Thyroid gland (tissue), 4 donors: ENCODE data around the gene TMEM11.

Experiments used
- POLR2A ChIP-seq, 2 donors: fragments of 450-650 bp; IDR thresholded peaks; one replicate each; pipeline ENCODE4 v1.6.1; 2017; ENCODE audit warnings: antibody characterized with exemption in 2 of 2, mild to moderate bottlenecking in 2 of 2, moderate library complexity in 1 of 2
- TF ChIP-seq, protein P1 (sequence below), 6 experiments: fragments of 200-600 bp in 3 of 6; fragments of 450-650 bp in 3 of 6; sonication (generic) in 3 of 6; IDR thresholded peaks; one replicate each; pipeline ENCODE4 v1.5.1; 2016 to 2019; ENCODE audit warnings: antibody characterized with exemption in 6 of 6, mild to moderate bottlenecking in 2 of 6, inconsistent platforms in 1 of 6, moderate library complexity in 1 of 6

DNA sequence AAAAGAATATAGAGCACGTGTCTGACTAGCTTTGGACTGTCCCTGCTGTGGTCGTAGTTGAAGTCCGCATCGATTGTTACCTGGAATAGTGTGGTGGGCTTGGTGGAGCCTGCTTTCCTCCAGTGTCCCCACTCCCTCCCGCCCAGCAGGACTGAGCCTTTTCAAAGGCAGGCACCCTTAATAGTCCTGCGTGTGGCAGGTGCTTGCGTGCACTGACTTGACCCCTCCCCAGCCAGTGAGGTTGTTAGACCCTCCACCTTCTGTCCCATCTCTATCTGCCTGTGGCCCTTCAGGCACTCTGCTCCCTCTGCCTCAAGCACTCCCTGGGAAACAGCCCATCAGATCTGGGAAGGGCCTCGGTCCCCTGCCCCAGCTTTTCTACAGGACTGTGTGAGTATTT lies 36.6 kb downstream of the TMEM11 start:
- TF ChIP-seq, protein P1, sequence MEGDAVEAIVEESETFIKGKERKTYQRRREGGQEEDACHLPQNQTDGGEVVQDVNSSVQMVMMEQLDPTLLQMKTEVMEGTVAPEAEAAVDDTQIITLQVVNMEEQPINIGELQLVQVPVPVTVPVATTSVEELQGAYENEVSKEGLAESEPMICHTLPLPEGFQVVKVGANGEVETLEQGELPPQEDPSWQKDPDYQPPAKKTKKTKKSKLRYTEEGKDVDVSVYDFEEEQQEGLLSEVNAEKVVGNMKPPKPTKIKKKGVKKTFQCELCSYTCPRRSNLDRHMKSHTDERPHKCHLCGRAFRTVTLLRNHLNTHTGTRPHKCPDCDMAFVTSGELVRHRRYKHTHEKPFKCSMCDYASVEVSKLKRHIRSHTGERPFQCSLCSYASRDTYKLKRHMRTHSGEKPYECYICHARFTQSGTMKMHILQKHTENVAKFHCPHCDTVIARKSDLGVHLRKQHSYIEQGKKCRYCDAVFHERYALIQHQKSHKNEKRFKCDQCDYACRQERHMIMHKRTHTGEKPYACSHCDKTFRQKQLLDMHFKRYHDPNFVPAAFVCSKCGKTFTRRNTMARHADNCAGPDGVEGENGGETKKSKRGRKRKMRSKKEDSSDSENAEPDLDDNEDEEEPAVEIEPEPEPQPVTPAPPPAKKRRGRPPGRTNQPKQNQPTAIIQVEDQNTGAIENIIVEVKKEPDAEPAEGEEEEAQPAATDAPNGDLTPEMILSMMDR (IDR thresholded peaks at IDR 0.05), result no peak
- no peak for TF ChIP-seq POLR2A (IDR thresholded peaks at IDR 0.05)
